ENCODE results near the gene RNF182. TPM values are rescaled to one million over a fixed set of nuclear protein-coding genes. Genes with fewer than 3 reads are reported as not detected.

The RNF182 gene
- total and polyA plus RNA-seq, 9 of the 15 experiments (the other 6 are each of a cell fraction or from before 2014, with no cell fraction given) = 12.8 to 22.8 (median 17.5) TPM

GRCh38 chr6:13911337-13911736, 13.4 kb upstream of the RNF182 start:
- ATAC-seq (no peak), DNase-seq (ENCODE audit: extremely low read depth in 1 of 4, low spot score in 3 of 4) (no peak), FAIRE-seq (no peak)
- no peak overlapping the region for H3K27ac ChIP-seq (ENCODE audit: extremely low read depth, low read depth, low read length)
- ChIA-PET CTCF (ENCODE audit: low intra/inter-chr PET ratio) (interaction anchor here (1.4 to 3.4 kb wide), 2 partner anchors 135 to 156 kb away, joined by 7 to 20 read pairs; no protein-coding TSS in a partner anchor), POLR2A (interaction anchor here (0.7 to 1.8 kb wide), 4 partner anchors 25 to 905 kb away, joined by 3 to 4 read pairs (median 4); no protein-coding TSS in a partner anchor)
- 63% methylated on average over 2 of the region's 2 CpGs for WGBS (ENCODE audit: insufficient coverage, low coverage, missing lambda C conversion rate)
- no peaks in the 10 kb centered on the region for H3K9me3 ChIP-seq (replicated peaks; ENCODE audit: control insufficient read depth, insufficient read depth, low read depth, low read length)
- no peaks in the 10 kb centered on the region for H3K9me1 ChIP-seq (ENCODE audit: control insufficient read depth, insufficient read depth, low read length)
- TF ChIP-seq KDM1A (IDR thresholded peaks at IDR 0.05) (peak in 1 of 2 experiments; percentile 46; a peak in 2 of 4 replicates), RBM25 (IDR thresholded peaks at IDR 0.05; ENCODE audit: low read depth, low read length, severe bottlenecking) (peak; percentile 95), CBX8 (IDR thresholded peaks at IDR 0.05; ENCODE audit: borderline replicate concordance, extremely low read depth, low read depth, low read length, poor library complexity, severe bottlenecking) (no peak), MYBL2 (IDR thresholded peaks at IDR 0.05; ENCODE audit: low read depth) (no peak), MYBL2 (CRISPR knock-in tag; IDR thresholded peaks at IDR 0.05; ENCODE audit: borderline replicate concordance) (no peak), BCOR (IDR thresholded peaks at IDR 0.05) (peak; percentile 72; the same call in 1 of the 2 replicates)
- no peaks in the 10 kb centered on the region for H3K79me2 ChIP-seq (ENCODE audit: control insufficient read depth, insufficient read depth, low read length)
- H2AFZ ChIP-seq (ENCODE audit: low read depth, low read length) = no peak overlapping the region
- no TSS peak for BruUV-seq (replicated peaks)
- H3K27me3 ChIP-seq (ENCODE audit: control insufficient read depth in 2 of 2, insufficient read depth in 2 of 2, low read length in 2 of 2) = no peaks in the 10 kb centered on the region
- no peak overlapping the region for H3K4me3 ChIP-seq
- H3K4me1 ChIP-seq (replicated peaks in 1 of 2; ENCODE audit: control insufficient read depth in 2 of 2, insufficient read depth in 2 of 2, low read length in 2 of 2) = peaks cover 19 to 42% of the 10 kb centered on the region in 2 experiments; a peak in 4 of 5 replicates
- in situ Hi-C loops (cut with MboI) (loop anchor here (5.0 kb wide), 1 partner anchor 151 kb away; no protein-coding TSS in a partner anchor), intact Hi-C loops (cut with micrococcal nuclease) (no loop called here)
- H3K9ac ChIP-seq (ENCODE audit: insufficient read depth in 1 of 2, low read depth in 2 of 2, low read length in 2 of 2) = no peak overlapping the region
- no peak overlapping the region for H3K4me2 ChIP-seq (ENCODE audit: insufficient read depth, low read length)
- no peaks in the 10 kb centered on the region for H3K36me3 ChIP-seq (ENCODE audit: control insufficient read depth, insufficient read depth, low read length)
- H4K20me1 ChIP-seq (replicated peaks; ENCODE audit: control insufficient read depth, insufficient read depth, low read length) = no peaks in the 10 kb centered on the region
